ENCODE measurements around the gene C10orf90. TPM values are rescaled to one million over a fixed set of nuclear protein-coding genes. Genes with fewer than 3 reads are reported as not detected.

The C10orf90 gene
- total and polyA plus RNA-seq, 2 of the 8 experiments (the other 6 are each of a cell fraction or from before 2014, with no cell fraction given): 0.21 TPM; not detected in 1

GRCh38 chr10:126663880-126664279, 6.6 kb downstream of the C10orf90 start:
- H3K27ac ChIP-seq (ENCODE audit: low read depth, low read length): no peak overlapping the region
- POLR2A ChIA-PET (ENCODE audit: partially characterized antibody): no interaction called here
- no peak overlapping the region for H3K18ac ChIP-seq (ENCODE audit: extremely low read depth, low read length)
- no peak overlapping the region for H3K4ac ChIP-seq (replicated peaks; ENCODE audit: insufficient read length, low read depth, low read length)
- no peaks in the 10 kb centered on the region for H3K4me1 ChIP-seq (replicated peaks in 1 of 4; ENCODE audit: control insufficient read depth in 3 of 4, insufficient read depth in 4 of 4, low read length in 3 of 4)
- no peak overlapping the region for H3K56ac ChIP-seq (replicated peaks; ENCODE audit: insufficient read length, low read depth, low read length)
- no peak overlapping the region for H3K4me2 ChIP-seq (ENCODE audit: insufficient read depth in 1 of 2, low read depth in 2 of 2, low read length in 2 of 2)
- 91% methylated on average over 5 of the region's 5 CpGs; no CpG with 5 or more reads in 1 of the 2 experiments for WGBS, 2 experiments (ENCODE audit: extremely low coverage in 1 of 2, insufficient coverage in 1 of 2, insufficient read length in 1 of 2, insufficient replicate concordance in 2 of 2, low coverage in 1 of 2, low lambda C conversion rate in 2 of 2, missing lambda C conversion rate in 1 of 2)
- no peaks in the 10 kb centered on the region for H3K9me3 ChIP-seq (ENCODE audit: insufficient read depth in 2 of 2, low read depth in 1 of 2, low read length in 1 of 2)
- no peak overlapping the region for H2BK20ac ChIP-seq (ENCODE audit: low read length)
- H2BK12ac ChIP-seq (ENCODE audit: low read depth, low read length): no peak overlapping the region
- no peak overlapping the region for H2BK15ac ChIP-seq (ENCODE audit: low read length)
- H3K36me3 ChIP-seq (ENCODE audit: control insufficient read depth in 2 of 4, insufficient read depth in 4 of 4, low read length in 3 of 4): no peaks in the 10 kb centered on the region
- no peak overlapping the region for H2AK5ac ChIP-seq (ENCODE audit: low read depth, low read length)
- H3K27me3 ChIP-seq (replicated peaks in 1 of 4; ENCODE audit: control insufficient read depth in 3 of 4, extremely low read depth in 1 of 4, insufficient read depth in 3 of 4, low read length in 3 of 4): no peaks in the 10 kb centered on the region
- no peak overlapping the region for H3K14ac ChIP-seq (ENCODE audit: insufficient read length)
- no peaks in the 10 kb centered on the region for H4K20me1 ChIP-seq (replicated peaks in 1 of 2; ENCODE audit: control insufficient read depth in 1 of 2, insufficient read depth in 2 of 2, low read length in 2 of 2)
- H4K91ac ChIP-seq (replicated peaks; ENCODE audit: insufficient read length, low read length): no peak overlapping the region
- CTCF ChIA-PET (ENCODE audit: partially characterized antibody): no interaction called here
- H3K4me3 ChIP-seq (ENCODE audit: extremely low read depth in 1 of 4, insufficient read depth in 2 of 4, low read depth in 3 of 4, low read length in 4 of 4): no peak overlapping the region
- H3K79me1 ChIP-seq (ENCODE audit: low read depth, low read length): no peaks in the 10 kb centered on the region
- H2BK5ac ChIP-seq (ENCODE audit: low read depth, low read length): no peak overlapping the region
- no peak overlapping the region for H2BK120ac ChIP-seq (replicated peaks; ENCODE audit: low read depth, low read length)
- H3K9ac ChIP-seq (replicated peaks in 1 of 4; ENCODE audit: extremely low read depth in 1 of 4, low read depth in 3 of 4, low read length in 3 of 4): no peak overlapping the region
- no peaks in the 10 kb centered on the region for H3K79me2 ChIP-seq (ENCODE audit: control insufficient read depth in 1 of 2, insufficient read depth in 2 of 2, low read length in 2 of 2)
- no peak overlapping the region for H4K5ac ChIP-seq (ENCODE audit: insufficient read length, low read depth, low read length)
- no peaks in the 10 kb centered on the region for H3K23me2 ChIP-seq (ENCODE audit: low read depth, low read length)
- no peak overlapping the region for H4K8ac ChIP-seq (ENCODE audit: extremely low read depth, insufficient read depth, low read length)
- H2AFZ ChIP-seq (ENCODE audit: low read length): no peak overlapping the region
- H3K23ac ChIP-seq (ENCODE audit: insufficient read length): no peak overlapping the region
- FAIRE-seq (no peak), DNase-seq (ENCODE audit: low read depth in 1 of 2, low spot score in 2 of 2) (no peak)
- TF ChIP-seq RAD21 (IDR thresholded peaks at IDR 0.05 in 1 of 2, conservative IDR thresholded peaks at IDR 0.05 in 1 of 2; ENCODE audit: low read depth in 2 of 2, low read length in 2 of 2): no peak
- no peak for TF ChIP-seq TBP (IDR thresholded peaks at IDR 0.05; ENCODE audit: low read depth, low read length)
- TF ChIP-seq BACH1 (IDR thresholded peaks at IDR 0.05; ENCODE audit: low read length): no peak
- no peak for TF ChIP-seq GABPA (IDR thresholded peaks at IDR 0.05; ENCODE audit: borderline replicate concordance, insufficient read depth, low read length)
- TF ChIP-seq PHF8 (conservative IDR thresholded peaks at IDR 0.05; ENCODE audit: low read depth, low read length): no peak
- no peak for TF ChIP-seq EGR1 (IDR thresholded peaks at IDR 0.05; ENCODE audit: borderline replicate concordance, low read depth, low read length)
- no peak for TF ChIP-seq EZH2 (IDR thresholded peaks at IDR 0.05; ENCODE audit: low read depth, low read length, severe bottlenecking)
- no peak for TF ChIP-seq JUN (IDR thresholded peaks at IDR 0.05; ENCODE audit: low read depth, low read length)
- no peak for TF ChIP-seq USF2 (IDR thresholded peaks at IDR 0.05; ENCODE audit: low read length)
- TF ChIP-seq ZNF274 (IDR thresholded peaks at IDR 0.05; ENCODE audit: borderline replicate concordance, extremely low read depth, low read length): no peak
- TF ChIP-seq SUZ12 (IDR thresholded peaks at IDR 0.05; ENCODE audit: low read length): no peak

Measured in H1 (cell line).